DOHH2 (cell line): ENCODE results near the gene COMMD3.

ENCODE experiments used
- CTCF ChIP-seq: fragments of 200-600 bp; sonication (generic); IDR thresholded peaks from one replicate; pipeline ENCODE4 v1.5.1; 2014; ENCODE audit warnings: antibody characterized with exemption, mild to moderate bottlenecking, low read depth, low read length; ENCODE audit not compliant: poor library complexity, severe bottlenecking
- EZH2phosphoT487 ChIP-seq: fragments of 200-600 bp; sonication (generic); IDR thresholded peaks from 2 replicates; pipeline ENCODE4 v1.6.1; 2017; ENCODE audit warnings: borderline replicate concordance, mild to moderate bottlenecking, antibody characterized with exemption, low read length, moderate library complexity, mixed read lengths

DNA sequence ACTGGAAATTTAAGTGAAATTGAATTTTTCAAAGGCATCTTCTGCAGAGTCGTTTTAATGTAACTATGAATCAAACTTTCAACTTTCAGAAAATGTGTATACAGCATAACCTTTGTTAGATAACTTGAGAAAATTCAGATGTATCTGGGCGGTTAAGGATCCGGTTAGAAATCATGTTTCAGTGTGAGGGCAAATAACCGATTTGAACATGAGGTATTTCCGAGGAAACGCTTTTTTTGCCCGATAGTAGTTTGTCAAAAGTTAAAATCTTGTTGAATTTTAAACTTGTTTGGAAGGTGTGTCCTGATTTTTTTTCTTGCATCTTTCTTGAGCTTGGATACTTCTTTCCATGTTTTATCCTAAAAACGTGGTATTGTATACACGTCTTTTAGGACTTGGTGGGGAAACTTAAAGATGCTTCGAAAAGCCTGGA, 3.4 kb downstream of the COMMD3 start:
- TF ChIP-seq CTCF: no peak
- no peak for TF ChIP-seq EZH2phosphoT487
